Sigmoid colon (tissue), 4 donors: ENCODE measurements around the gene GRAP2.

Experiments used
- CTCF ChIP-seq, 4 experiments: fragments of 450-650 bp in 3 of 4; fragments of 200-600 bp in 1 of 4; IDR thresholded peaks; one replicate each; pipeline ENCODE4 v1.5.1; 2016 to 2019; ENCODE audit warnings: antibody characterized with exemption in 4 of 4, mild to moderate bottlenecking in 3 of 4, moderate library complexity in 2 of 4
- EP300 ChIP-seq, 4 donors: sonication (generic); formaldehyde crosslinking; IDR thresholded peaks; one replicate each; pipeline ENCODE4 v1.6.1; 2017; ENCODE audit warnings: antibody characterized with exemption in 4 of 4
- POLR2A ChIP-seq, 2 donors: fragments of 450-650 bp; IDR thresholded peaks; one replicate each; pipeline ENCODE4 v1.6.1; 2016; ENCODE audit warnings: antibody characterized with exemption in 2 of 2, mild to moderate bottlenecking in 2 of 2, moderate library complexity in 2 of 2
- POLR2AphosphoS5 ChIP-seq, 4 donors: sonication (generic); formaldehyde crosslinking; IDR thresholded peaks; one replicate each; pipeline ENCODE4 v1.6.1; 2017; ENCODE audit warnings: antibody characterized with exemption in 4 of 4

- TF ChIP-seq CTCF (IDR thresholded peaks at IDR 0.05) (no peak), EP300 (IDR thresholded peaks at IDR 0.05) (no peak), POLR2AphosphoS5 (IDR thresholded peaks at IDR 0.05) (no peak), POLR2A (IDR thresholded peaks at IDR 0.05) (no peak)
Measured at GRCh38 chr22:40006641-40007040, 105.8 kb downstream of the GRAP2 start.
